Measurements from ENCODE around the gene C10orf105. TPM values are rescaled to one million over a fixed set of nuclear protein-coding genes. Genes with fewer than 3 reads are reported as not detected.

C10orf105 gene
- total RNA-seq, 1 donor from 2014 or later, result not detected

DNA sequence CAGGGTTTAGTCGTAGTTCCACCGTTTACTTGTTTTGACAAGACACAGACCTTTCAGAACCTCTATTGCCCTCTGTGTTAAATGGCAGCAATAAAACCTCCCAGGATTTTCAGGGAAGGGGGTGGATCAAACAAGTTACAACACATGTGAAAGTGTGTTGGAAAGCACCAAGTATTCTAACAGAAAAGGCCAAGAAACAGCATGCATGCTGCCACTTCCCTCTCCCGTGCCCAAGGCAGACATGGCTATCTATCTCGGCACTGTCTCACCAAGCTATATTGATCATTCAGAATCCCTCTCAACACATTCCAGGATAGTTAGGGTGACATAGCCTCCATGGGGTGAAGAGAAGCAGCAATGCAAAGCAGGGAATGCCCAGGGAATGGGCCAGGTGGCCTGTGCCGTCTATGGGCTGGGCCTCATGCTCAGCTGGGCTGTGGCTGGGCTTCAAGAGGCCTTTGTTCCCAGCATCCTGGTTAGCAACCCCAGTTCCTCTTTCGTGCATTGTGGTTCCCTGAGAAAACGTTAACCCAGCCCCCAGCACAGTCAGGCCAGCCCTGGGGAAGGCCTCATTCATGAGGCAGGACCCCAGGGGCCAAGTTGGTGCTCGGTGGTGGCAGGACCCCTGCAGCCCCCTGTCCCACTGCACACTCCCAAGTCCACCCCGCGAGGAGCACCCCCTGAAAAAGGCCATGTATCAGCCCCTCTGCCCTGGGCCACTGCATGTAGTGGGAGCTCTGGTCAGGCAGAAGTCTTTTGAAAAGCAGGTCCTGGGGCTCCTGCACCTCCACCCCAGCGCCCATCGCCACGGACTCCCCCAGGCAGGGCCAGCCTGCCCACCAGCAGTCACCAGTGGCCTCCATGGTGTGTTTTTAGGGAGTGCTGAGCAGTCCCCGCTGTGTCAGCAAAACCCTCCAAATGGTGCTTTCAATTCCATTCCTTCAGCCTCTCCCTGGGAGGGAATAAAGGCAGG is 28.3 kb upstream of the C10orf105 start:
- peaks cover 22% of the 10 kb centered on the region for H3K4me1 Mint-ChIP-seq (ENCODE audit: low read depth, unreplicated experiment)
- H3K9me3 Mint-ChIP-seq (ENCODE audit: unreplicated experiment), result peaks cover 3% of the 10 kb centered on the region
- no peaks in the 10 kb centered on the region for H3K27me3 Mint-ChIP-seq (ENCODE audit: unreplicated experiment)
- DNase-seq, result no peak
- no peak overlapping the region for H3K4me3 Mint-ChIP-seq (ENCODE audit: unreplicated experiment)
- TF ChIP-seq CTCF (IDR thresholded peaks at IDR 0.05; ENCODE audit: partially characterized antibody, unreplicated experiment), result no peak
- H3K36me3 Mint-ChIP-seq (ENCODE audit: unreplicated experiment), result no peaks in the 10 kb centered on the region
- H3K27ac Mint-ChIP-seq (ENCODE audit: unreplicated experiment), result no peak overlapping the region

GRCh38 chr10:71747039-71747531 is 27.5 kb upstream of the C10orf105 start:
- no peak for TF ChIP-seq CTCF (IDR thresholded peaks at IDR 0.05; ENCODE audit: partially characterized antibody, unreplicated experiment)
- no peak for DNase-seq
- Mint-ChIP-seq H3K27ac (ENCODE audit: unreplicated experiment) (no peak overlapping the region), H3K4me1 (ENCODE audit: low read depth, unreplicated experiment) (peaks cover 14% of the 10 kb centered on the region), H3K27me3 (ENCODE audit: unreplicated experiment) (no peaks in the 10 kb centered on the region), H3K9me3 (ENCODE audit: unreplicated experiment) (peaks cover 5% of the 10 kb centered on the region), H3K36me3 (ENCODE audit: unreplicated experiment) (peaks cover 7% of the 10 kb centered on the region), H3K4me3 (ENCODE audit: unreplicated experiment) (no peak overlapping the region)

DNA sequence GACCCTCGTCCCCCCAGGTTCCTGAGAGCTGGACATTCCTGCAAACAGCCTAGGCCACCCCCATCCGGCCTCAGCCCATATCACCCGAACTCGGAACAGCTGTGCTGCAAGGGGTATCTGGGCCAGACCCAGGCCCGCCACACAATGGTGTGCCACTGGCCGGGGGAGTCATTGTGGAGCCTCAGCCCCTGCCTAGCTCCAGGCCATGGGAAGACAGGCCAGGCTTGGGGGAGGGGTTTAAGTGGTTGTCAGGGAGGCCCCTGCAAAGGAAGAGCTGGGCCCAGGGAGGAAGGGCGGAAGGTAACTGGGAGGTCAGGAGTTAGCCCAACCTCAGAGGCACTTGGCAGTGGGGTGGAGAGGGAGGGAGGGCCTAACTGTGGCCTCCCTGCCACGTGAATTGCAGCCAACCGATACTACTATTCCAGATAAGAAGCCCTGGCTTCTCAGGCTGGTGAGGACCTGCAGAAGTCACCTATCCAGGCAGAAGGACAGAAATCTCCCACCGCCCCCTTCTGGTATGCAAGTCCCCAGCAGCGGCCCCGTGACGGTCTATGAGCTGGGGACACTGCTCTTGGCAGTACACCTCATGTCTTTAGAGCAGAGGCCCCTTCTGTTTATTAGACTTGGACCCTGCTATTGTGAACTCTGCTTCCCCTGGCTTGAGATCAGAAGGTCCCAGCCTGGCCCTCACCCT is 26.9 kb upstream of the C10orf105 start:
- DNase-seq, result no peak
- peaks cover 7% of the 10 kb centered on the region for H3K36me3 Mint-ChIP-seq (ENCODE audit: unreplicated experiment)

DNA sequence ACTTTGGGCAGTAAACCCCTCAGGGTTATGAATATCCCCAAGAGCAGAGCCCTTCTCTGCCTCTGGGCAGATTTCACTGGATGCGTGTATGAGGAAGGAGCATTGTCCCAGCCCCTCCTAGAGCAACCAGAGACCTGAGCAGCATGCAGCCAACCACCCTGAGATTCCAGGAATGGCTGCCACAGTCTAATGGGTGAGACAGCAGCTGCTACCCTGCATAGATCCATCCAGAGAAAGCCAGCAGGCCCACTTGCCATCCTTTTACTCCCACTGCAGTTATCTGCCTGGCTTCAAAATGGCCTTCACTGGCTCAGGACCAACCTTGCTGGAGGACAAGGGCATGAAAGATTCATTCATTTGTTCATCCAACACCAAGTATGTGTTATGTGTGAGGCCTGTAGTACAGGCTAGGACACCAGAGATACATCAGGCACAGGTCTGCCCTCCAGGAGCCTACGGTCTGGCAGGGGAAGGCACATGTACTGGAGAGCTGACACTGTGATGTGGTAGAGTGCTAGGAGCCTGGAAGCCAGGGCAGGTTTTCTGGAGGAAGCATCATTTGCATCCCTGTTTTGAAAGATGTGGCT is 26.2 kb upstream of the C10orf105 start:
- Mint-ChIP-seq H3K36me3 (ENCODE audit: unreplicated experiment) (peaks cover 7% of the 10 kb centered on the region), H3K27ac (ENCODE audit: unreplicated experiment) (no peak overlapping the region), H3K27me3 (ENCODE audit: unreplicated experiment) (peaks cover 1% of the 10 kb centered on the region), H3K4me1 (ENCODE audit: low read depth, unreplicated experiment) (peaks cover 9% of the 10 kb centered on the region), H3K4me3 (ENCODE audit: unreplicated experiment) (no peak overlapping the region), H3K9me3 (ENCODE audit: unreplicated experiment) (peaks cover 5% of the 10 kb centered on the region)
- DNase-seq, result no peak
- TF ChIP-seq CTCF (IDR thresholded peaks at IDR 0.05; ENCODE audit: partially characterized antibody, unreplicated experiment), result no peak

More for the DNA sequence above, 26.9 kb upstream of the C10orf105 start:
- Mint-ChIP-seq H3K4me1 (ENCODE audit: low read depth, unreplicated experiment) (peaks cover 9% of the 10 kb centered on the region), H3K4me3 (ENCODE audit: unreplicated experiment) (no peak overlapping the region), H3K27me3 (ENCODE audit: unreplicated experiment) (peaks cover 1% of the 10 kb centered on the region), H3K9me3 (ENCODE audit: unreplicated experiment) (peaks cover 5% of the 10 kb centered on the region), H3K27ac (ENCODE audit: unreplicated experiment) (no peak overlapping the region)
- no peak for TF ChIP-seq CTCF (IDR thresholded peaks at IDR 0.05; ENCODE audit: partially characterized antibody, unreplicated experiment)
